GM10248 (cell line): ENCODE data around the gene E2F2.

Experiments used
- CTCF ChIA-PET: fragments of 300-600 bp; sonication (Branson Sonifier 250); formaldehyde crosslinking; extraction: SDS; loops from one replicate; lab custom pipeline; 2021; ENCODE audit warnings: antibody characterized with exemption; lab: Yijun Ruan, JAX
- POLR2A ChIA-PET: fragments of 350-650 bp; sonication (Branson Sonifier 250); formaldehyde crosslinking; extraction: SDS; loops from one replicate; lab custom pipeline; 2020; ENCODE audit warnings: antibody characterized with exemption; lab: Yijun Ruan, JAX
- DNase-seq: peaks from one replicate; pipeline ENCODE4 v3.0.0; 2012; ENCODE audit errors: extremely low spot score
- CTCF ChIP-seq: IDR thresholded peaks from 2 replicates; pipeline ENCODE4 v1.5.1; 2012; ENCODE audit warnings: mild to moderate bottlenecking, low read depth; ENCODE audit errors: extremely low read depth, missing control alignments, control extremely low read depth

E2F2 gene

GRCh38 chr1:23563755-23564374 lies 32.8 kb upstream of the E2F2 start:
- no peak for DNase-seq
- POLR2A ChIA-PET = no interaction called here
- CTCF ChIA-PET = interaction anchor here (0.9 to 6.3 kb wide), 10 partner anchors 9 to 74 kb away, joined by 3 to 32 read pairs (median 5); no protein-coding TSS in a partner anchor
- TF ChIP-seq CTCF = no peak

GRCh38 chr1:23563003-23563402 lies 32.0 kb upstream of the E2F2 start:
- ChIA-PET CTCF (interaction anchor here (1.5 kb wide), 1 partner anchor 27 kb away, joined by 3 read pairs; no protein-coding TSS in a partner anchor), POLR2A (no interaction called here)
- DNase-seq = no peak
- TF ChIP-seq CTCF = no peak

- TF ChIP-seq CTCF = no peak
- CTCF ChIA-PET = interaction anchor here (1.5 to 24.9 kb wide), 2 partner anchors 28 to 73 kb away, joined by 3 to 858 read pairs; no protein-coding TSS in a partner anchor
- POLR2A ChIA-PET = interaction anchor here (0.6 kb wide), 1 partner anchor 30 kb away, joined by 4 read pairs; no protein-coding TSS in a partner anchor
- peak; percentile 77 for DNase-seq
These were observed 31.3 kb upstream of the E2F2 start for GRCh38 chr1:23562137-23562876.

GRCh38 chr1:23561813-23562100 lies 30.7 kb upstream of the E2F2 start:
- ChIA-PET POLR2A (interaction anchor here (0.6 kb wide), 1 partner anchor 30 kb away, joined by 4 read pairs; no protein-coding TSS in a partner anchor), CTCF (interaction anchor here (1.5 to 24.9 kb wide), 2 partner anchors 29 to 74 kb away, joined by 3 to 858 read pairs; no protein-coding TSS in a partner anchor)
- no peak for TF ChIP-seq CTCF
- DNase-seq = no peak

GRCh38 chr1:23561076-23561812 lies 30.2 kb upstream of the E2F2 start:
- ChIA-PET CTCF (interaction anchor here (1.5 to 24.9 kb wide), 3 partner anchors 16 to 74 kb away, joined by 3 to 858 read pairs (median 17); no protein-coding TSS in a partner anchor), POLR2A (interaction anchor here (0.6 kb wide), 1 partner anchor 31 kb away, joined by 4 read pairs; no protein-coding TSS in a partner anchor)
- DNase-seq = no peak
- no peak for TF ChIP-seq CTCF
